ENCODE results near the gene CBX4.
A peak's percentile ranks its signal among the peaks of the same experiment; 100 is the strongest.

Gene CBX4

GRCh38 chr17:79841369-79842135 is 2.3 kb upstream of the CBX4 start:
- no peak for DNase-seq (ENCODE audit: low spot score)

GRCh38 chr17:79840989-79841286 is 1.7 kb upstream of the CBX4 start:
- DNase-seq (ENCODE audit: low spot score), result no peak

- DNase-seq (ENCODE audit: low spot score), result no peak
Measured at GRCh38 chr17:79840269-79840988, 1.2 kb upstream of the CBX4 start.

- DNase-seq (ENCODE audit: low spot score), result peak; percentile 61
Measured at GRCh38 chr17:79838522-79839274, 542 bp downstream of the CBX4 start.

GRCh38 chr17:79837888-79838521 is 1.2 kb downstream of the CBX4 start:
- DNase-seq (ENCODE audit: low spot score), result no peak

GRCh38 chr17:79836972-79837887 is 2.0 kb downstream of the CBX4 start:
- peak; percentile 63 for DNase-seq (ENCODE audit: low spot score)

- no peak for DNase-seq (ENCODE audit: low spot score)
Measured at GRCh38 chr17:79836510-79836971, 2.7 kb downstream of the CBX4 start.

- no peak for DNase-seq (ENCODE audit: low spot score)
Measured at GRCh38 chr17:79835953-79836509, 3.2 kb downstream of the CBX4 start.

- DNase-seq (ENCODE audit: low spot score), result no peak
Measured at GRCh38 chr17:79835470-79835899, 3.8 kb downstream of the CBX4 start.

GRCh38 chr17:79834565-79835469 is 4.4 kb downstream of the CBX4 start:
- no peak for DNase-seq (ENCODE audit: low spot score)

- DNase-seq (ENCODE audit: low spot score), result no peak
Measured at GRCh38 chr17:79833744-79834564, 5.3 kb downstream of the CBX4 start.

GRCh38 chr17:79833110-79833450 is 6.2 kb downstream of the CBX4 start:
- no peak for DNase-seq (ENCODE audit: low spot score)

- DNase-seq (ENCODE audit: low spot score), result no peak
Measured at GRCh38 chr17:79832218-79833109, 6.8 kb downstream of the CBX4 start.

- DNase-seq (ENCODE audit: low spot score), result no peak
Measured at GRCh38 chr17:79831265-79832217, 7.7 kb downstream of the CBX4 start.

GRCh38 chr17:79830763-79831264 is 8.4 kb downstream of the CBX4 start:
- DNase-seq (ENCODE audit: low spot score), result no peak

- DNase-seq (ENCODE audit: low spot score), result no peak
Measured at GRCh38 chr17:79830303-79830702, 8.9 kb downstream of the CBX4 start.

- no peak for DNase-seq (ENCODE audit: low spot score)
Measured at GRCh38 chr17:79829457-79829856, 9.8 kb downstream of the CBX4 start.
